ENCODE data around the gene AKIRIN2.

AKIRIN2 gene

DNA sequence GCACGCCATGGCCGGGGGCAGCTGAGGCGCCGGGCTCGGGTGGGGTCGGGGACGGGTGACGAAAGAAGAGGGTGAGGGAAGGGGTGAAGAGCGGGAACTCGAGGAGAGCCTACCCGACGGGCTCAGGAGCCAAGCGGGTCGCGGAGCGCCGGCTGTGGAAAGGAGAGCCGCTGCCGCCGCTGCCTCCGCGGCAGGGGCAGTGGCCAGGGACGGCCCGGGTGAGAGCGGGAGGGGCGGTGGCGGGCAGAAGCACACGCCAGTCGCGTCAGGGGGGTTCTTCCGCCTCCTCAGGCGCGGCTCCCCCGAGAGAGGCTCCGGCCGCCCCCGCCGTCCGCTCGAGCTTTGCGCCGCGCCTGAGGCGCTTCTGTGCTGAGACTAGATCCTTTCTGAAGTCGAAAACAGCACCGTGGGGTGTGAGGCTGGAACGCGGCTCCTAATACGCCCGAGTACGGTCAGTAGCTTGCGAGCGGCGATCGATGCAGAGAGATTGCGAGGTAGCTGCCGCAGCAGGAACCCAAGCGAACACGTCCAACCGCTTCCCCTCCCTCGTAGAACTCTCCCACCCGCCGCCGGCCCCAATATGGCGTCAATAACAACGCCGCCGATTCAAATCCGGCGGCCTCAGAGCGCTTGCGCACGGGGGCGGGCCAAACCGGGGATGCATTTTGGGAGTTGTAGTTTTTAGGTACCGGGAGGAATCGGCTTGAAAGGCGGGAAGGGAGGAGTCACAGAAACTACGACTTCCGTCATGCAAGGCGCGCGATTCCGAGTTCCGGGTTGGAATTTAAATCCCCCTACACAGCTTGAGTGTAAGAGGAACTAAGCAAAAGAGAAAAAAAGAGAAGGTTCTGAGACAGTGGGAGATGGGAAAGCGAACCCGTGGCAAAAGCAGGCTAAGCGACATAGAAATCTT lies at the start of gene AKIRIN2:
TSS of gene AKIRIN2 (minus strand) at position 558 of the 913 bp plus-strand sequence. CDS start at position 9, 549 bp downstream.
- in situ Hi-C loops (cut with MboI; ENCODE audit: low sequenced_read_pairs), result no loop called here

DNA sequence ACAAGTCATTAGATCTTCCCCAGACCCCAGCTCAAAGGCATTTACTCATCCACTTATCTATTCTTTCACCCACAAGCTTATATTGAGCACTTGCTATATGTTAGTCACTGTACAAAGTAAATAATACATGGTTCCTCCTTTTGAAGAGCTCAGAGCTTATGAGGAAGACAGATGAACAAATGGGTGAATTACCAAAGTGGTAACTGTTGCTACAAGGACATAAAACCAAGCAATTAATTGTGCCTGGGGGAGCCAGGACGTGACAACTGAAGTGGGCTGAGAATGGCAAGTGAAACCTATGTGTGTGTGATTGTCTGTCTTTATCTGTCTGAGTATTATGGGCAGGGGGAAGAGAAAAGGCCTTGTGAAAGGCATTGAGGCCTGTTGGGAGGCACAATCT lies 45.6 kb upstream of the AKIRIN2 start:
- in situ Hi-C loops (cut with MboI; ENCODE audit: low sequenced_read_pairs), result no loop called here

DNA sequence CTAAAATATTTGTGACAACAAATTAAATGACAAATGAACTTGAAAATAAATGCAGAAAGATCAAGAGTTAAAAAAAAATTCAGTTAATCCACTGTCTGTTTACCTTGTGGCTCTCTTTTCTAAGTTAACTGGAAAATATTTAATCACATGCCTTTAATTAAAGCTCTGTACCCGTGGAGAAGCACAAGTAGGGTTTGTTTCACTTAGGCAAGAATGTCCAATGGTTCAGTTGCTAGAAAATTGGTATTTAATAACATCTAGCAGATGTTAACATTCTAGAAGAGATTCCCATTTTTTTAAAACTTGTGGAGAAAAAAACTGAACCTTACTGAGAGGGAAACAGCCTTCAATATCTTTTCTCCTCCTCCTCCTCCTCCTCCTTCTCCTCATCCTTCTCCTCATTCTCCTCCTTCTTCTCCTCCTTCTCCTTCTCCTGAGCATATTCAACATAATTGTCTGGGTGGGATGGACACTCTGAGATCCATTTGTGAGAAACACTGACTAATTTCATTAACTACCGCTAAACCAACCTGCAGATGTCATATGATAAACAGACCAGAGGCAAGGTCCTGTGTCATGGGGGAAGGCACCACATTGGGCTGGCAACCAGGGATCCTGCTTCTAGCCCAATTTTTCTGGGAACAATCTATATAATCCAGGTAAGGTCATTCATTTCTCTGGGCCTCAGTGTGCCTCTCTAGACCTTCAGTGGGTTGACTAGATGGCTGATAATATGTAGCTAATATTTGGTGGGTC lies 44.1 kb upstream of the AKIRIN2 start:
- in situ Hi-C loops (cut with MboI; ENCODE audit: low sequenced_read_pairs), result no loop called here

DNA sequence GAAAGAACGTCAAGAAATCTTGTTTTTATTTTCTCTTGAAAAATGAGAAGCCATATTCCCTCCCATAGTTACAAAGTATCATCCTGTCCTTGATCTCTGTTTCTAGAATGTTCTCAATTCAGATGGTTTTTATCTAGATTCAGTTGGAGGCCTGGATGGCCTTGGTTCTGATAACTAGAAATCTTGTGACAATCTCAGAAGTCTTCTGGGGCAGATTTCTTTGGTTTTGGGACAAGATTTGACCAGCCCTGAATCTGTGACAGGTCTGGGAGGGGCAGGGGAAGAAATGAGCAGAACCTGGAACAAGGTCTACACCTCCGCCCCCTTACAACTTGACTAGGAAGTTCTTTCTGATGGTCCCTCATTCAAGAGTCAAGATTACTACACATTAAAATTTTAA lies 41.4 kb upstream of the AKIRIN2 start:
- in situ Hi-C loops (cut with MboI; ENCODE audit: low sequenced_read_pairs), result no loop called here

DNA sequence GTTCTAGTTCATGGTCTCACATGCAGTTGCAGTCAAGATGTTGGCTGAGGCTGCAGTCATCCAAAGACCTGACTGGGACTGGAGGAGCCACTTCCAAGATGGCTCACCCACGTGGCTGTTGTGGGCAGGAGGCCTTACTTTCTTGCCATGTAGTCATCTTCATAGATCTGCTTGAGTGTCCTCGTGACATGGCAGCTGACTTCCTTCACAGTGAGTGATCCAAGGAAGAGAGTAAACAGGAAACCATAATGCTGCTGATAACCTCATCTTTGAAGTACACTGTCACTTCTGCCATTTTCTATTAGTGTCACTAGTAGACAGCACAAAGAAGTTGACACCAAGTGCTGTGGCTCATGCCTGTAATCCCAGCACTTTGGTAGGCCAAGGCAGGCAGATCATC lies 40.1 kb upstream of the AKIRIN2 start:
- in situ Hi-C loops (cut with MboI; ENCODE audit: low sequenced_read_pairs), result no loop called here

DNA sequence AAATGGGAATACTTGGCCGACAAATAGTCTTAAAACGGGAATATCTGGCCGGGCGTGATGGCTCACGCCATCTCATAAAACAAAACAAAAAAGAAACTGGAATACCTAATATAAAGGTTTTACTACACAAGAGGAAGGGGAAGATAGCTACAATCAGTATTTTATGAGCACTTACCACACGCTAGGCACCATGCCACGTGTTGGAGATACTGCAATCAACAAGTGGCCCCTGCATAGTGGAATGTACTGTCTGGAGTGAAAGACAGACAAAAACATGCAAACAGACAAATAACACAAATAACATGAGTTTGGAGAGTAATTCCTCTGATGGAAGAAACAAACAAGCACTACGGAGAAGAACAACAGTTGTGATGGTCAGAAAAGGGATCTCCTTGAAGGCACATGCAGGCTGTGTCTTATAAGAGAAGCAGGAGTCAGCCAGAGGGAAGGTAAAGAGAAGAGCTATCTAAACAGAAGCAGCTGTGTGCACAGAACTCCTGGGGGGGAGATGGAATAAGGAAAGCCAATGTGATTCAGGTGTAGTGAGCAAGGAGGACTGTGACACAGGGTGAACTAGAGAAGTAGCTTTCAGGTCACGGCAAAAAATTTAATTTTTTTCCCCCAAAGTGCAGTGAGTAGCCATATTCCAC lies 39.1 kb upstream of the AKIRIN2 start:
- in situ Hi-C loops (cut with MboI; ENCODE audit: low sequenced_read_pairs), result no loop called here

DNA sequence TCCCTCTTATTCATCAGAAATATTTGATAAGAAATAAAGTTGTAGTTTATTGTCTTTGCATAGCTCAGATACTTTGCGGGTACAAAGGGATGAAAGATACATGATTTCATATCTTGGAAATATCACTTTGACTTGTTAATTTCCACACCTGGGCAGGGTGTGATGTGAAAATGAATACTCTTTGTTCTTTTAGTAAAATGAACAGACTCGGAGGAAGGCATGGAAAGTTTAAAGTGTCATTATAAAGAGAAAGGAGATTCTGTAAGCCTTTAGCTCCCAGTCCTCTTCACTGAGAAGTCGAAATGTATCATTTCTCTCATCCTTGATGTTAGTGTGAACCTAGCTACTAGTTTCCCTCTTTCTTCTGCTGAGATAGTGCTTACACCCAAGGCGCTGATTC lies 36.7 kb upstream of the AKIRIN2 start:
- in situ Hi-C loops (cut with MboI; ENCODE audit: low sequenced_read_pairs), result no loop called here

DNA sequence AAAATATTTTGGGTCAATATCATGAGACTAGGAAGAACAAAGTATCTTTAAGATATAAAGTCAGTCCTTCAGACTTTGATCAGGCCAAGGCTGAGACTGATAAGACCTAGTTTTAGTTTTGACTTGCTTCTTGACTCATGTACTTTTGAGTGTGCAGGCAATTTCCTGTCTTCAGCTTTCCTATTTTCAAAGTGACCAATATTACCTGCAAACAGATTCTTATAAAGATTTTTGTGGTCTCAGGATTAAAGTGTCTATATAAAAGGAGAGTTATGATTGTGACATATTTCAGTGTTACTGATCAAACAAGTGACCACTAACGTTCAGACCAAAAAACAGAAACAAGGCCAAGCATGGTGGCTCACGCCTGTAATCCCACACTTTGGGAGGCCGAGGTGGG lies 36.0 kb upstream of the AKIRIN2 start:
- in situ Hi-C loops (cut with MboI; ENCODE audit: low sequenced_read_pairs), result no loop called here

DNA sequence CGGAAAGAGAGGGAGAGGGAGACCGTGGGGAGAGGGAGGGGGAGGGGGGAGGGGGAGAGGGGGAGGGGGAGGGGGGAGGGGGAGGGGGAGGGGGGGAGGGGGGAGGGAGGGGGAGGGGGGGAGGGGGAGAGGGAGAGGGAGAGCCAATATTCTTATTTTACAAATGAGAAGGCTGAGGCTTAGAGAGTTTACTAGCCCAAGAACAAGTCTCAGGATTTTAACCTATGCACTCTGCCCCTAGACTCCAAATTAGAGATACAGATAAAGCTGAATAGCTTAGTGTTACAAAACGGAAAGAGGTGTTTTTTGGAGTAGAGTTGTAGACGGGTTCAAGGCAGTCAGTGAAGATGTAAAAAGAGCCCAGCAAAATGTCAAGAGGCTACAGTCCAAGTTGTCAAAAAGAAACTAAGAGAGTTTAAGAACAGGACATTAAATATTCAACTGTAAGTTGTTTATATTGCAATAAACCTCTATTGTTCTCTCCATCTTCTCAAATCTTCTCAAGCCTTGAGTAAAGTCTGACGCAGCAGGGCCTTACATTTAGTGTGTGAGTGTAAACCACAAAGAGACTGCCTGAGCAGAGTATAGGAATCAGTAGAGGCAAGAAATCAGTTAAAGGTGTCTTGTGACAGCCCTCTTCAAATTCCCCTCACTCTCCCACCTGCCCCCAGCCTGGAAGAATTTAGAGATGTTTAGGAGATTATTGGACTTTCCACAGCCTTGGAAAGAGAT lies 34.9 kb upstream of the AKIRIN2 start:
- in situ Hi-C loops (cut with MboI; ENCODE audit: low sequenced_read_pairs), result no loop called here

DNA sequence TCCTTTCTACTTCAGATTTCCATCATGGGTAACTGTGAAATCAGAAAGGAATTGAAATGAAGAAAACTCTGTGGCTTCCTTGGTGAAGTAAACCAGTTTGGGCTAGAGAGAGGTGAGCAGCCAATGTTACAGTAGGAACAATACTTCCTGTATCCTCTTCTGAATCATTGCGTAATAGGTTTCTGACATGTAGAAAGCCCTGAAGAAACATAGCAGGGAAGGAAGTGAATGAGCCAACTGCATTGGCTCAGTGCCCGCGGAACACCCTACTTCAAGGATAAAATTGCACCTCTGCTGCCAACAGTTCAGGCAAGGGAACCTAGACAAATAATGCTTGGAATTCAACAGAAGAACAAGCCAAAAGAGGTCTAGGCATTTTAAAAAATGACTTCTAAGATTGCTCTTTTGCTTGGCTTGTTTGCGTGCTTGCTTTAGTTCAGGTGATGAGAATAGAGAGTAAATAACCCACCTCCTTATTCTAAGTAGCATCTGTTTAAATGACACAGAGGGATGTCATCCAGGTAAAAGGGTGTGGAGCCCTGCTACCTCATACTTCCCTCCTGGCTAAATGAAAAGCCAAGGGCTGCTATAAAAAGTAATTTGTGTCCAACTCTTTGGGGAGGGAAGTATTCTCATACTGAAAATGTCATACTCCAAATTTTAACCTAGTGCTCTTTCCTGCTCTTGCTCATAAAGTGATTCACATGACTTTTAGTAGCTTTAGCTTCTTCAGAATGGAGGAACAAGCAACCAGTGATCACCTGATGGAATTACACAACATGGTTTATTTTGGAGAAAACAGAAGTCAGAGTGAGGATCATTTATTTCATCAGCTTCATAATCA lies 30.0 kb upstream of the AKIRIN2 start:
- in situ Hi-C loops (cut with MboI; ENCODE audit: low sequenced_read_pairs), result no loop called here

DNA sequence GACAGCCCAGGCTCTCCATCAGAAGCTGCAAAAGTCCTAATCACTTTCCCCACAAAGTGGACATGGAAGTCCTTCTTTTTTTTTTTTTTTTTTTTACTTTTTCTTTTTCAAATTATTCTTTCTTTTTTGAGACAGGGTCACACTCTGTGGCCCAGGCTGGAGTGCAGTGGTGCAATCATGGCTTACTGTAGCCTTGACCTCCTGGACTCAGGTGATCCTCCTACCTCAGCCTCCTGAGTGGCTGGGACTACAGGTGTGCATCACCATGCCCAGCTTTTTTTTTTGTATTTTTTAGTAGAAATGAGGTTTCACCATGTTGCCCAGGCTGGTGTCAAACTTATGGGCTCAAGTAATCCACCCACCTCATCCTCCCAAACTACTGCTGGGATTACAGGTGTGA lies 29.0 kb upstream of the AKIRIN2 start:
- in situ Hi-C loops (cut with MboI; ENCODE audit: low sequenced_read_pairs), result no loop called here

DNA sequence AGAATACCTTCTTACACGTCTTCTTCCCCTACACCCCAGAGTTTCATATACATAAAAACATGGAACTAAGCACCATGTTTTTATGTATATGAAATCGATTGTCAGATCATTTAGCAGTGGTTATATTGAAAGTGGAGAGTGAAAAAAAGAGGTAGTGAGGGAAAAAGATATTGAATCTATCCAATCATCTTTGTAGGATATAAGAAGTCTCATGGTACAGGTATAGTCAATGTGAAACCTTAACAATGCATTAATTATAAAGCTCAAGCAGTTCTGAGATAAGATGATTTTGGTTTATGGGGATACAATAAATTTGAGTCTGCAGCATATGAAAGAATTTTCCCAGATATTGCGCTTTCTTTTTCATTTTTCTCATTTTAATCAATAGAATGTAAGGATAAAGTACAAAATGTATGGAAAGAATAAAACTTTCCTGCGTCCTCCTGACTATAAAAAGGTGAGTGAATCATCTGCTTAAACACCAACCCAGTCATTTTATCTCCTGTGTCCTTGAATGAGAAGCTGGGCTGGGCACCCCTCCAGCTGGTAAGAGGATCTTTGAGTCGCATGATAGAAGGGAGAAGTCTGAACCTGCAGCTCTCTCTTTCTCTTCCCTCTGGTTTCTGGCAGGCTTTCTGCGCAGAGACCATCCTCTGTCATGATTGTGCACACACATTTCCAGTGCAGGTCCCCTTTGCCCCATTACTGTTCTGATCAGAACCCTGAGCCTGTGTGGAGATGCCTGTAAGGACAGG lies 28.1 kb upstream of the AKIRIN2 start:
- in situ Hi-C loops (cut with MboI; ENCODE audit: low sequenced_read_pairs), result no loop called here

DNA sequence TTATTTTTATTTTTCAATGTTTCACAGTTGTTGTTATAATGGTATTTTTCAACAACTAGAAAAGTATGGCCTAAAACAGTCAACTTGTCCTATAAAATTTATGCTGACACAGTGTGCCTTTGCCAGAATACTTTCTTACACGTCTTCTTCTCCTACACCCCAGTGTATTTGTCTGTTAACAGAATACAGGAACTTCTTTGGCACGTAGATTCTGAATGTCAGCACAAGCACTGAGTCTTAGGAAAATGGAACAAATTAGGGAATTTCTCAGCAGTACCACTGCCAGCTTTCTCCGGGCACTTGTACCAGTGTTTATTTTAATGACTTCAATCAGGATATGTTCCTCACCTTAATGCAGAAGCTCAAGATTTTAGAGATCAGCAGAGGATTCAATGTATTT lies 26.7 kb upstream of the AKIRIN2 start:
- in situ Hi-C loops (cut with MboI; ENCODE audit: low sequenced_read_pairs), result no loop called here

DNA sequence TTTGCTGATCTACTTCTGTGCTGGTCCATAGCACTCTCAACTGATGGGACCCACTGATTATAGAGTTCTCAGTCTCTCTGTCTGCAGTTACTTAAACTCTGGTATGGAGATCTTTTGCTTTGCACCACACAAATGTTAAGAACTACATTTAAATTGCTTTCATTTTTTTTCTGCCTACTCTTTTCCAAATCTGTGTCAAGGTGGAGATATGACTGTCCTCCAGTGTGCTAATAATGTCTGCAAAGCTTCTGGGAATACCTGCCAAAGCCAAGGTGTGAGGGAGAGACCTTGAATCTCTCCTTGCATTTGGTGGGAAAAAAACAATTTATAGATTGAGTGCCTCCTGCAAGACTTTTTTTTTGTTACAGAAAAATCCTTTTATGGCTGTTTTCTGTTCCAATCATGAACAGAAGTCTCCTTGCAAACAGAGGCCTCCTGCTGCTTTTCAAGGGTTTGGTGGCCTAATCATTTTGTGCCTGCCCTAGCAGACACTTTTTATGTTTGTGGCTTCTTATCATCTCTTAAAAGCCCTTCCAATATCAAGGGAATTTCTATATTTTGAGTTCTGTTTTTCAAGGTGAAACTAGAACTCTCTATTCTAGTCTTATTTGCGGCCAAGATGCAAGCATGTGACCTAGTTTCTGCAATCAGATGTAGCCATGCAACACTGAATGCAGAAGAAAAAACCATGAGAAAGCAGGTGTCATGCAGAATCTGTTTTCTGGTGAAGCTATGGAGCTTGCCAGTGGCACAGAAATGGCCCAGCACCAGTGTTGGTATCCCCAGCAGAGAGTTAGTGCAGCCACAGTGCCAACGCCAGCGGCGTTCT lies 23.2 kb upstream of the AKIRIN2 start:
- in situ Hi-C loops (cut with MboI; ENCODE audit: low sequenced_read_pairs), result no loop called here

DNA sequence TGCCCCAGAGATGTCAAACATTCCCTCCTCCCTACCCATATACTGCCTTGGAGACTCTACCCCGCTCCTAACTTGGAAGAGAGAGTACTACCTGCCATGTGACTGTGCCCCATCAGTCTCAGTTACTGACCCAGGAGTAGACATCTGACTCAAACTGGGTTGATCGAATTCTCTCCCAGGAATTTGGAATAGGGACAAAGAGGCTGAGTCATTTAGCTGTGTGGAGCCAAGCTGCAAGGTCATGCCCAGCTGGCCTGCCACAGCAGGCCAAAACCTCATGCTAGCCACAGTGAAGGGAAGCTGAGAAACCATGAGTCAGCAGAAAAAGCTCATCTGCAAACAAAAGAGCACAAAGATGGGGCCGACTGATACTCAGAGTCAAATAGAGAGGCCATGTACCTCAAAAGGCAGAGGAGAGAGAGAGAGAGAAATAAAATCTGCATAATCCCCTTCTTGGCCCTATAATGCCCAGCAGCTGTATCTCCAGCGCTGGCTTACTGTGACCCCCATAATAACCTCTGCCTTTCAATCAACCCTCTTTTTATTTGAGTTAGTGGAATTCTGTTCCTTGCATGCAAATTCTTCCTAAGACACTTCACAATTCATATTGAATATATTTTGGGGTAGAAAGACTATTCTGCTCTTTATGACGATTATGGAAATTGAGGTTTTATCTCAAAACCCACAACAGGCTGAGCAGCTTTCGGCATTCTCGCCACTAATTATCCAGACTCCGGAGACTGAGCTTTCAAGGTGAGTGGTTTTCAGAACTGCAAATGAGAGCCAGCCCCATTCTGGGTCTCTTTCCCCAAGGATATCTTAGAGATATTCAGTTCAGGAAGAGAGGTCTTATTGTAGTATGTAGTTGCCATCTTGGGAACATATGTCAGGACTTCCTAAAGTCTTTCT lies 21.4 kb upstream of the AKIRIN2 start:
- in situ Hi-C loops (cut with MboI; ENCODE audit: low sequenced_read_pairs), result no loop called here

DNA sequence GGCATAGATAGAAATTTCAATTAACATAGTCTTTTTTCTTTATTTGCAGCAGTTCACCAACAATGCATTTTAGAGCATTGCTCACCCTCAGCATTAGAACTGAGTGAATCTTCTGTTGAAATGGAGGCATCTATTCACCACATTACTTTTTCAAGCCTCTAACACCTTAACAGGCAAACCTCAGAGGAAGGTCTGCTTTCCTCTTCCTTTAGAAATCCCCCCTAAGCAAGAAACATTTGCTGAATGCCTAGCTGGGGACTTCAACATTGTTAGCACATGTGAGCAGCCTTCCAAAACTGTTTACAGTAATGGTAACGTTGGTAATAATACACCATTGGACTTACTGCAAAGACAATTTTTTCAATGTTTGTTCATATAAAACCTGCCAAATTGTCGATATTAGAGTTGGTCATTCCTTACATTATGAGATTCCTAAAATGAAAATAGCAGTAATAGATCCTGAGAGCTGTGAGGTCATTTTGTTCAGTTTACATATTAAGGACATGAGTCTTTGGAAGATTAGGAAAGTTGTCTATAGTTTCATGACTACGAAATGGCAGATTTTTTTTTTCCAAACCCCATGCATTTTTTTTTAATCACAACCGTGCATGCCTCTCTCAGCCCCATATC lies 20.6 kb upstream of the AKIRIN2 start:
- in situ Hi-C loops (cut with MboI; ENCODE audit: low sequenced_read_pairs), result no loop called here

DNA sequence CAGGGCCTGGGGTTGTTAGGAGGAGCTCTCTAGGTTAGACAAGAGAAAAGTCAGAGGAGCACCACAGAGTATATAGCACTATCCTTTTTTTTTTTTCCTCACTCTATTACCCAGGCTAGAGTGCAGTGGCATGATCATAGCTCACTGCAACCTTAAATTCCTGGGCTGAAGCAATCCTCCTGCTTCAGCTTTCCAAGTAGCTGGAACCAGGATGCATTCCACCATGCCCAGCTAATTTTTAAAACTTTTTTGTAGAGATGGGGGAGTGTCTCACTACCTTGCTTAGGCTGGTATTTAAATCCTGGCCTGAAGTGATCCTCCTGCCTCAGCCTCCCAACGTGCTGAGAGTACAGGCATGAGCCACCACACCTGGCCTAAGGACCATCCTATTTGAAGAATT lies 19.3 kb upstream of the AKIRIN2 start:
- in situ Hi-C loops (cut with MboI; ENCODE audit: low sequenced_read_pairs), result no loop called here

All from HL-60/S4 (cell line).